GM13977 (cell line): Measurements from ENCODE around the gene NEAT1.

Source experiments
- DNase-seq: peaks from one replicate; pipeline ENCODE4 v3.0.0; 2012; ENCODE audit warnings: low spot score
- CTCF ChIP-seq: IDR thresholded peaks from 2 replicates; pipeline ENCODE4 v1.5.1; 2012; ENCODE audit warnings: mild to moderate bottlenecking, control low read depth; ENCODE audit not compliant: insufficient read depth; ENCODE audit errors: extremely low read depth, missing control alignments
- in situ Hi-C: fragments of 300-500 bp; cut with MboI; formaldehyde crosslinking; loops from one replicate; pipeline ENCODE4 v1.12.0; 2022; ENCODE audit warnings: low sequenced_read_pairs, low pct_unique_long_range_greater_than_20kb, mixed read lengths, inconsistent platforms; ENCODE audit not compliant: unreplicated experiment

NEAT1 gene

GRCh38 chr11:65400307-65401072, 22.1 kb upstream of the NEAT1 start:
- in situ Hi-C loops, result no loop called here
- no peak for TF ChIP-seq CTCF
- DNase-seq, result no peak

DNA sequence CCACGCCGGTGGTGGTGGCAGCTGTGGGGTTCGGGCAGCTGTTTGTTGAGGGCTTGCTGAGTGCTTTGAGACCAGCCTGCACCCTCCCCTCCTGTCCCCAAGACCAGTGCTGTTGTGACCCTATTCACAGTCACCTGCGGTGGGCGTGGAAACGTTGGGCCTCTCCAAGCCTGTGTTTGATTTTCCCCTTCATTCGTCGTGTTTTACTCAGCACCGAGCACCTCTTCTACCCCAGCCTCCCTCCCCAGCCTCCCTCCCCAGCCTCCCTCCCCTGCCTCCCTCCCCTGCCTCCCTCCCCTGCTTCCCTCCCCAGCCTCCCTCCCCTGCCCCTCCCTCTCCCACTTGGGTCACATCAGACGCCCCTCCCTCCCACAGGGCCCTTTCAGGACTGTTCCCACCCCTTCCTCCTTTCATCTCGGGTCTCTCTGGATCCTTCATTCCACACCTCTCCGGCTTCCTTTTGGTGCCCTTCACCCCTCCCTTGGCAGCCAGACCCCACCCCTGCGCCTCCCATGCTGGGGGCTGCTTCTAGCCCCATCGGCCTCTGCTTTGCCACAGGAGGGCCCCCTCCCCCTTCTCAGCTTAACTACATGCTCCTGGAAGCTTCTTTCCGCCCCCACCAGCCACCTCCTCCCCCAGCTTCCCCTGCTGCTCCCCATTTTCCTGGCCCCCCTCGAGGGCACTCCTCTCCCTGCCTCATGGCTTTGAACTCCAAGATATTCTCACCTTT, 21.4 kb upstream of the NEAT1 start:
- in situ Hi-C loops, result no loop called here
- TF ChIP-seq CTCF, result no peak

DNA sequence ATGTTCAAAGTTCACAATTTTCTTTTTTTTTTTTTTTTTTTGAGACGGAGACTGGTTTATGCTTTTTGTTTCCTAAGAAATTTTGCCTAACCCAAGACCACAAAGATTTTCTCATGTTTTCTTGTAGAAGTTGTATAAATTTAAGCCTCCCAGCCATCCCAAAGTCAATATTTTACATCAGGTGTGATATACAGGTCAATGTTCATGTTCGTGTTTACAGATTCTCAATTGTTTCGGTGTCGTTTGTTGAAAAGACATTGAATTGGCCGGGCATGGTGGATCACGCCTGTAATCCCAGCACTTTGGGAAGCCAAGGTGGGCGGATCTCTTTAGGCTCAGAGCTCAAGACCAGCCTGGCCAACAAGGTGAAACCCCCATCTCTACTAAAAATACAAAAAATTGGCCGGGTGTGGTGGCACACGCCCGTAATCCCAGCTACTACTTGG, 20.8 kb upstream of the NEAT1 start:
- TF ChIP-seq CTCF, result no peak
- in situ Hi-C loops, result no loop called here
- no peak for DNase-seq

More for the DNA sequence above, 21.4 kb upstream of the NEAT1 start:
- DNase-seq, result no peak

DNA sequence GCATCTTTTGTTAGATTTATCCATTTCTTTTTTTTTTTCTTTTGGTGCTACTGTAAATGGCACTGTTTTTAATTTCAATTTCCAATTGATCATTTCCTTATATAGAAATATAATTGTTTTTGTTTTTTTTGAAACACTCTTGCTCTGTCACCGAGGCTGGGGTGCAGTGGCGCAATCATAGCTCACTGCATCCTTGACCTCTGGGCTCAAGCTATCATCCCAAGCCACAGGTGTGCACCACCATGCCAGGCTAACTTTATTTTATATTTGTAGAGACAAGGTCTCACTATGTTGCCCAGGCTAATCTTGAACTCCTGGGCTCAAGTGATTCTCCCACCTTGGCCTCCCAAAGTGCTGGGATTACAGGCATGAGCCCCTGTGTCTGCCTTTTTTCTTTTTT, 19.8 kb upstream of the NEAT1 start:
- no peak for TF ChIP-seq CTCF
- in situ Hi-C loops, result no loop called here

GRCh38 chr11:65403607-65404121, 18.9 kb upstream of the NEAT1 start:
- in situ Hi-C loops, result no loop called here
- TF ChIP-seq CTCF, result no peak
- no peak for DNase-seq

More for the DNA sequence above, 19.8 kb upstream of the NEAT1 start:
- DNase-seq, result no peak

DNA sequence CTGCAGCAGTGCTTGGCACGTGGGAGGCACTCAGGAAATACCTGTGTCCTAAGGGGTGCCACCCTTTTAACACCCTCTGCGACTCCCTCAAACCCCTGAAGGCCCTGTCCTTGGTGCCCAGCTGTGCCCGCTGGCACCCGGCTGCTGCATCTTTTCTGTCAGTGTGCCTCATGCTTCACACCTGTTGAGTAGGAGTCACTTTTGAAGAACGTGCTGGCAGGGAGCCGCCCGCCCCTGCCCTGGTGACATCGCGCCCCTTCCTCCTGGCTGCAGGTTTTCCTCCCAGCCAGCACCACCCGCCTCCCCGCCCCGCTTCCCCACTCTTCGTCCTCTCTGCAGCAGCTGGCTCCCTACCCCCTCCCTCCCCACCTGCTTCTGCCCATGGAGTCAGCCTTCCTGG, 18.4 kb upstream of the NEAT1 start:
- no peak for TF ChIP-seq CTCF
- no peak for DNase-seq
- in situ Hi-C loops, result no loop called here
